GM21447 (cell line): Measurements from ENCODE around the gene OGDHL.

Experiments used
- ATAC-seq: cut with Tn5 transposase; IDR thresholded peaks from one replicate; pipeline ENCODE4 v1.9.1; 2021; ENCODE audit not compliant: unreplicated experiment

Gene OGDHL

DNA sequence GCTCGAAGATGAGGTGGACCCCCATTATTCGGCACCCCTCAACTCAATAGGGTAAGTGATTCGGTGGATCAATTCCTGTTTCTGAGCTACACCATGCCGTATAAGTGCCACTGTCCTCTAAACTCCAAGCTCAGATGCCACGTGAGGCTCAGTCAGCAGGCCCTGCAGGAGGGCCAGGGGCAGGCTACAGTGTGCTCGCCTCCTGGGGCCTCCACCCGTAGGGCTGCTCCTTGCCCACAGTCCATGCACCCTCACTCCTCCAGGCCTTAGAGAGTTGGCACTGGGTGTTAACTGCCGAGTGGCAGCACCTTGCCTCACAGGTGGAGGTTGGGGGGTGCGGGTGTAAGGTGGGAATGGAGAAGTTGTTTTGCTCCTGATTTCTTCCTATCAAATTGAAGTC, 70.5 kb downstream of the OGDHL start:
- ATAC-seq, result no peak

DNA sequence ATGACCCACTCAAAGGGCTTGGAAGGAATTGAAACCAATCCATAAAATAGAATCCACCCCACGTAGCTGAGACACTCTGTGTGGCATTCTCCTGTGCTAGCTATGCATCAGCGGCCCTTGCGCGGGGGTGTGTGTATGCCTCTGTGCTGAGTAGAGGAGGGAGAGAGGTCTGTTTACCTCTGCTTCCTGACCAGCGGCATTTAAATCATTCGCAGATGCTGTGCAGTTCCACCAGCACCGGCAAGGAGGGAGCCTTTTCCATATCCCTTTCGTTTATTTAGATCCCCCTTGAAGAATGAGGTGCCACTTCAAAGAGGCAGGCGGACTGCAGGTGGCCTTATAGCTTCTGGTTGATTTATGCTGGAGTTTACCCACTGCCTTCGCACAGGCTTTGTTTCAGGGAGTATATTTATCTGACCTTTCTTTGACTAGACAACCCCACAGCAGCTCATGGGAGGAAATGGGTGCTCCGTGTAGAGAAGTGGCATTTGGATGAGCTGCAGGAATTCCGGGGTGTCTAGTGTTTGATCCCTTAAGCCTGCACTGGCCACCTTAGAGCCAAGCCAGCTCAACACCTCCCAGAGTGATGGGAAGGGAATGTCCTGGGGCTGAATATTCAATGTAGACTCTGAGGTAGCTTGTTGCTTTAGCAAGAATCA, 71.3 kb downstream of the OGDHL start:
- ATAC-seq, result no peak

- ATAC-seq, result no peak
Observed at GRCh38 chr10:49689882-49690510, 72.1 kb downstream of the OGDHL start.

- no peak for ATAC-seq
Observed at GRCh38 chr10:49688920-49689319, 73.2 kb downstream of the OGDHL start.

- no peak for ATAC-seq
Observed at GRCh38 chr10:49688261-49688846, 73.8 kb downstream of the OGDHL start.

DNA sequence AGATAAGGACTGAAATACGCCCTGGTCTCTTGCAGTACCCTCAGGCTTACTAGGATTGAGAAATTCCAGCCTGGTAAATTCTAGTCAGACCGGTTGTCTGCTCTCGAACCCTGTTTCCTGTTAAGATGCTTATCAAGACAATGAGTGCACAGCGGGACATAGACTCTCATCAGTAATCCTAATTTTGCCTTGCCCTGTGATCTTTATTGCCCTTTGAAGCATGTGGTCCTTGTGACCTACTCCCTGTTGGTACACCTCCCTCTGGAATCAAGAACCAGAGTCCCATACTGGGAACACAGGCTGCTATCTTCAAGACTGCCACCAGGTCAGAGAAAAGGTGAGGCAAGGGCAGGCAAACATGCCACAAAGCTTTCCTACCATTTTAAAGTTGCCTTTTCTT, 75.5 kb downstream of the OGDHL start:
- no peak for ATAC-seq
